NCI-H2227 (cell line): ENCODE measurements around the gene OR3A2.
"Not testable (repeated sequence)": the region's sequence is repeated elsewhere in the genome, so short reads cannot be mapped to it uniquely, and the experiment has no call there.

Experiments used
- DNase-seq: peaks from one replicate; lab custom pipeline; 2025; ENCODE audit not compliant: unreplicated experiment; lab: John Stamatoyannopoulos, UW

Gene OR3A2

GRCh38 chr17:3295632-3296031 lies 90.5 kb downstream of the OR3A2 start:
- no peak for DNase-seq

- not testable (repeated sequence) for DNase-seq
Measured at GRCh38 chr17:3293548-3293947, 92.6 kb downstream of the OR3A2 start.

GRCh38 chr17:3282901-3283300 lies 103.2 kb downstream of the OR3A2 start:
- DNase-seq = no peak

- no peak for DNase-seq
Measured at GRCh38 chr17:3276126-3276525, 110.0 kb downstream of the OR3A2 start.

GRCh38 chr17:3271072-3271848 lies 114.8 kb downstream of the OR3A2 start:
- DNase-seq = no peak

GRCh38 chr17:3260600-3260999 lies 125.5 kb downstream of the OR3A2 start:
- no peak for DNase-seq

- no peak for DNase-seq
Measured at GRCh38 chr17:3260163-3260562, 125.9 kb downstream of the OR3A2 start.

- no peak for DNase-seq
Measured at GRCh38 chr17:3256575-3256974, 129.5 kb downstream of the OR3A2 start.

GRCh38 chr17:3249013-3249412 lies 137.1 kb downstream of the OR3A2 start:
- not testable (repeated sequence) for DNase-seq

- not testable (repeated sequence) for DNase-seq
Measured at GRCh38 chr17:3244841-3245240, 141.3 kb downstream of the OR3A2 start.

GRCh38 chr17:3241044-3241443 lies 145.1 kb downstream of the OR3A2 start:
- DNase-seq = not testable (repeated sequence)

- not testable (repeated sequence) for DNase-seq
Measured at GRCh38 chr17:3238685-3239084, 147.4 kb downstream of the OR3A2 start.

GRCh38 chr17:3232300-3232699 lies 153.8 kb downstream of the OR3A2 start:
- not testable (repeated sequence) for DNase-seq
